HG02571 (cell line): Measurements from ENCODE around the gene ZNF256.

Experiments used
- ATAC-seq: cut with Tn5 transposase; IDR thresholded peaks from one replicate; pipeline ENCODE4 v1.9.1; 2021; ENCODE audit warnings: mild to moderate bottlenecking, moderate library complexity; ENCODE audit not compliant: unreplicated experiment

The ZNF256 gene

DNA sequence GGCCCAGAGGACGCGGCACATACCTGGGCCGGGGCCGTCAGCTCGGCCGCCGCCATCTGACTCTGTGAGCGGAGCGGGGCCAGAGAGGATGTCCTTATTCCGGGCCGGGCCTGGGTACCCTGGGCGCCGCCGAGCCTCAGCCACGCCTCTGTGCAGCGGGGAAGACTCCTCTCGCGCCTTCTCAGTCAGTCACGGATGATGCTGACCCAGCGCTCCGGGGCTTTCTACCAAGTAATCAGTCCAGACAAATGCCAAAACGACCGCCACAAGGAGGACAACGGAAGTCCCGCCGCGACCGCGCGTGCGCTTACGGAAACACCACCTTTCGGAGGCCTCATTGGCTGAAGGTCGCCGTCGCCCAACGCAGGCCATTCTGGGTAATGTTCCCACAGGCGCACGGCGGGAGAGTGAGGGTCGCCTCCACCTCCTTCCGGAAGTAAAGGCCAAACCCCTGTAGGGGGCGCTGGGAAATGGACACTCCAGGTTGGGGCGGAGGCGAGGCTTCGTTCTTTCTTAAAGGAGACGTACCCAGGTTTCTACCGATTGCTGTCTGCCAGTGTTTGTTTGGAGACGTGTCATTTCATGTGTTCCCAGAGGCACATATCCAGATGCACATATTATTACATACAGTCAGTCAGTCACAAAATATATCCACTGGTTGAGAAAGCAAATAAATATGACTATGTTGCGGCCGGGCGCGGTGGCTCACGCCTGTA is at the start of gene ZNF256:
ZNF256 (minus strand) TSS at position 288 of the 716 bp plus-strand sequence; CDS start at position 56, 232 bp downstream.
- ATAC-seq = peak; percentile 80

DNA sequence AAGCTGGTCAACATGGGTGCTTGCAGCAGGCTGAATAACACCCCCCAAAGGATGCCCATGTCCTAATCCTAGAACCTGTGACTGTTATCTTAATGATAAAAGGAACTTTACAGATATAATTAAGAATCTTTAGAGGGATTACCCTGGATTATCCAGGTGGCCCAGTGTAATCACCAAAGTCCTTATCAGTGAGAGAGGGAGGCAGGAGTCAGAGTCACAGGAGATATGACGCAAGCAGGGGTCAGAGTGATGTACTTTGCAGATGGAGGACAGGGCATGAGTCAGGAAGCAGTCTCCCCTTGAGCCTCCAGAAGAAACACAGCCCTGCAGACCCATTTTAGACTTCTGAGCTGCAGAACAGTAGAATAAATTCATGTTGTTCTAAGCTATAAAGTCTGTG is 45.3 kb upstream of the ZNF256 start:
- no peak for ATAC-seq

DNA sequence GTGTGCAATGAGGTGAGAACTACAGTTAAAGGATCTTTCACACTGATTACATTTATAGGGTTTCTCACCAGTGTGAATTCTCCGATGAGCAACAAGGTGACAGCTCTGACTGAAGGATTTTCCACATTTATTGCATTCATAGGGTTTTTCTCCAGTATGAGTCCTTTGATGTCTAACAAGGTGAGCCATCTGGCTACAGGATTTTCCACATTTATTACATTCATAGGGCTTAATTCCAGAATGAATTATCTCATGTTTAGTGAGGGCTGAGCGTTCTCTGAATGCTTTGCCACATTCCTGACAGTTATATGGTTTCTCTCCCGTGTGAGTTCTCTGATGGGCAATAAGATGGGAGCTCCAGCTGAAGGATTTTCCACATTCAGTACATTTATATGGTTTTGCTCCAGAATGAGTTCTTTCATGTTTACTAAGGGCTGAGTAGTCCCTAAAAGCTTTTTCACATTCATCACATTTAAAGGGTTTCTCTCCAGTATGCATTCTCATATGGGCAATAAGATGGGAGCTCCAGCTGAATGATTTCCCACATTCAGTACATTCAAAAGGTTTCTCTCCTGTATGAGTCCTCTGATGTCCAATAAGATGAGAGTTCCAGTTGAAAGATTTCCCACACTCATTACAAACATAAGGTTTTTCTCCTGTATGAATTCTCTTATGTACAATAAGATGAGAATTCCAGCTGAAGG is 31.2 kb upstream of the ZNF256 start:
- no peak for ATAC-seq

DNA sequence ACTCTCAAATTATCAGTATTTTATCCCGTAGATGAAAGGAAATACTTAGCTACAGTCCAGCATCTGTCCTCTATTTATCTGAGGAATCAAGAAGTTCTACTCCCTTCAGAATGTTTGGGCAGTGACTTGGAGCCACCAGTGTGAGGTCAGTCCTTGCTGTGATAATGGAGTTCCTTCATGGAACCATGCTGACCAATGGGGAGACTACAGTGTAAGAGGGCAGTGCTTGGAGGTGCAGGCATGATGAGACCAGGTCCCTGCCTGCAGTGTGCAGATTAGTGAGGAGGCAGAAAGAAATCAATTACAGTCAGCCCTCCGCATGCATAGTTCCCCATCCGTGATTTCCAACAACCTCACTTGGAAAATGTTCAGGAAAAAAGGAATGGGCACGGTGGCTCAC is 26.9 kb upstream of the ZNF256 start, which contains the start of gene C19orf18:
C19orf18 (minus strand) TSS at position 101 of the 400 bp plus-strand sequence. CDS start 102 bp downstream, outside the sequence.
- ATAC-seq = no peak

DNA sequence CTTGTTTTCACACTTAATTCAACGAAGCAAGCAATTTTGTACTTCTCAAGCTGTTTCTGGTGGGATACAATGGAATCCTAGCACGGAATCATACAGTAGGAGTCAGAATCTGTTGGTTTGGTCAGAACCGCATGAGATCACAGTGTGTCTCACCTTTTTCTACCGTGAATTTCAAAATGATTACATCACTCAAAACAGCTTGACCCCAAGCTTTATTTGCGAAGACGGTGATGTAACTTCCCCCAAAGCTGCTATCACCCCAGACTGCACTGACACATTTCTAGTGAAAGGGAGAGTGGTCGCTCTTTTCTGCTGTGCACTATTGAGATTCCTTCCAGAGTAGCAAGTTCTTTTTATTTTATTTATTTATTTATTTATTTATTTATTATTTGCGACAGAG is 17.3 kb upstream of the ZNF256 start:
- ATAC-seq = no peak

DNA sequence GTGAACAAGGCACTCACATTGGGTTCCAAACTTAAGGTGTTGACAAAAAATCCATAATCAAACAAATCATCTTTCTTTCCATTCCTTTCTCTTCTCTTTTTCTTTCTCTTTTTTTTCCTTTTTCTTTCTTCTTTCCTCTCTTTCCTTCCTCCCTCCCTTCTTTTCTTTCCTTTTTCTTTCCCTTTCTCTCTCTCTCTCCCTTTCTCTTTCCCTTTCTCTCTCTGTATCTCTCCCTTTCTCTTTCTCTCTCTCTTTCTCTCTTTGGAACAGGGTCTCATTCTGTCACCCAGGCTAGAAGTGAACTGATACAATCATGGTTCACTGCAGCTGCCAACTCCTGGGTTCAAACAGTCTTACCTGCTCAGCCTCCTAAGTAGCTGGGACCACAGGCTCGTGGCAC is 14.3 kb upstream of the ZNF256 start:
- ATAC-seq = no peak

DNA sequence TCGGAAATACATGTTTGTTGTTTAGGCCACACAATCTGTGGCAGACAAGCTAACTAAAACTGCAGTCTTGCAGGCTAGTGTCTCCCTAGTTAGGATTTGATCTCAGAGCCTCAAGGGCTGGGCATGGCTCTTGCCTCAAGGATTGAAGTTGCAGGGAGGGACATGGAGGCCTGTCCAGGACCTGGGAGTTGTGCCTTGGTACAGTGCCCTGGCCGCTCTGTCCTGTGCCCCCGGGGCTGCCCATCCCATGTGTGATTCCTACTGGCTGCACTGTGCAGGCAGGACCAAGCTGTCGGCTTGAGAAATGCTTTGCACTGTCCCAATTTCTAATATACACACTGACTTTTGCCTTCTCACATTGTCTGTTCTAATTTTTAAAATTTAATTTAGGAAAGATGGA is 7.5 kb upstream of the ZNF256 start:
- ATAC-seq = no peak

DNA sequence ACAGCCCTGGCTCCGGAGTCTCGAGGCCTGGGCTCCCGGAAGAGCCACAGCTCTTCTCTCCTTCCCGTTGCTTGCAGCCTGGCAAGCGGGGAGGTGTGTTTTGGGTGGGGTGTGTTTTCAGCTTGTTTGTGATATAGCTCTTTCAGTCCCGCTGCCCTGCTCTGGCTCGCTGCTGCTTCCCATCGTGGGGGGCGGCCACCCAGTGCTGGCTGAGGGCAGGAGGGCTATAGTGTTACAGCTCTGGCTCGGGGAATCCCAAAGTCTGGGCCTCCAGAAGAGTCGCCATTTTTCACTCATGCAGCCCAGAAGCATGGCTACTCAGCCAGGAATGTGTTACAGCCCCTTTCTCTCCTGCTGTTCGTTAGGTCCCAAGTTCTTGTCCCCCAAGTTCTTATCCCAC is 2.2 kb upstream of the ZNF256 start:
- no peak for ATAC-seq

DNA sequence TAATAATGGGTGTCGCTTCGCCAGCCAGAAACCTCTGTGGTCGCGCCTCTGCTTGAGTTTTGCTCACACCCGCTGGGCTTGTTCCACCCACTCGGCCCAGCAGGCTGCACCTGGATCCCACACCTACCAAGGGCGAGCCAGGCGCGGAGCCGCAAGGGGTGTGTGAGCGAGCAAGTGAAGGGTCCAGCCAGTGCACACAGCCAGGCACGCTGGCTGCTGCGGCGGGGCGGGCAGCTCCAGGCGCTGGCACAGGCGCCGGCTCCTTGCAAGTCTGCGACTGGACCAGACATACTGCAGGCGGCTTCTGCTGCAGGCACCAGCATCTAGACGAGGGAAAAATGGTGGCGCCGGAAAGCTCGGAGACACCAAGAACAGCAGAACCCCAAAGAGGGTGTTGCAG is 1.8 kb upstream of the ZNF256 start:
- ATAC-seq = no peak

DNA sequence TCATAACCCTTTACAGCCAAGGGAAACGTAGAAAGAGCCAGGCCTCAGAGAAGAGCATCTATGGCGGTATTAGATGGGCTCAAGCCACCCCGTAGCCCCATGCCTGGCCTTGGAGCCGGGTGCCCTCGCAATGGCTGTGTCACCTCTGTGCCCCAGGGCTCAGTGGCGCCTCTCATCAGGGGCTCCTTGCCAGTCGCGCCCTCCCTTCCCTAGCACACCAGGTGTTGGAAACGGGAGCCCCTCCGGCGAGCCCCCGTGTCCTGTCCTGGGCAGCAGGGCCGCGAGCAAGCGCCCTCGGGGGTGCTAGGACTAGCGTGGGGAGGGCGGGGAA is 453 bp downstream of the ZNF256 start:
- no peak for ATAC-seq

DNA sequence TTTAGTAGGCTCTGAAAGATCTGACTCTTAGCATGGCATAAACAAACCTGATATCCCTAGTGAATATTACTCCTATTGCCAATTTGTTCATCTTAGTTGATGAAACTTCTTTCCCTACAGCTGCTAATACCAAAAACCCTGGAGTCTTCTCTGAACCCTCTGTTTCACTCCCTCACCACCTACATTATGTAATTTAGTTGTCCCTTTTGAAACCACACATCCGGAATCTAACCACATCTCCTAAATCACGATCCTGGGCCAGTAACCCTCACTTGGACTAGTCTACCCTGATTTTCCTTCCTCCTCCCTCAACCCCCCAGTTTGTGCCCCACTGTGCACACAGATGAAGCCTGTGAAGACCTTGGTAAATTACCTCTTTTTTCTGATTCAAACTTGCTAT is 1.2 kb downstream of the ZNF256 start:
- no peak for ATAC-seq

DNA sequence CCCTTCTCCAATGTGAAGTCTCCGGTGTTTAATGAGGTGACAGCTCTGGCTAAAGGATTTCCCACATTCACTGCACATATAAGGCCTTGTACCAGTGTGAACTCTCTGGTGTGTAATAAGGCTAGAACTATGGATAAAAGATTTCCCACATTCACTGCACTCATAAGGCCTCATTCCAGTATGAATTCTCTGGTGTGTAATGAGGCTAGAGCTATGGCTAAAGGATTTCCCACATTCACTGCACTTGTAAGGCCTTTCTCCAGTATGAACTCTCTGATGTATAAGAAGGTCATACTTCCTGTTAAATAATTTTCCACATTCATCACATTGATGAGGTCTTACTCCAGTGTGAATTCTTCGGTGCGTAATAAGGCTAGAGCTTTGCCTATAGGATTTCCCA is 5.9 kb downstream of the ZNF256 start:
- no peak for ATAC-seq

DNA sequence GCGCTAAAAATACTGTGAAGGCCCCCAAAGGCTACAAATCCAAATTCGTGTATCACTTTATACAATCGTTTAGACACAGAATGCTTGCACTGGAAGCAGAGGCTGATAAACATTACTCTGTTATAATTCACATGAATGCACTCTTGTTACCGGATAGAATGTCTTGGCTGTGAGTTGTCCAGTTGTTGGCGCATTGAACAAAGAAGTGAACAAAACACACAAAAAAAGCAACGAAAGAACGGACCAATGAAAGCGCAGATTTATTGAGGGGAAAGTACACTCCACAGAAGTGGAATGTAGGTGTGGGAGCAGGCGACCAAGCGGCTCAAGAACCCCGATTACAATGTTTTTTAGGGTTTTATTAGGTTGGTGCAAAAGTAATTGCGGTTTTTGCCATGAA is 11.8 kb downstream of the ZNF256 start:
- ATAC-seq = no peak

DNA sequence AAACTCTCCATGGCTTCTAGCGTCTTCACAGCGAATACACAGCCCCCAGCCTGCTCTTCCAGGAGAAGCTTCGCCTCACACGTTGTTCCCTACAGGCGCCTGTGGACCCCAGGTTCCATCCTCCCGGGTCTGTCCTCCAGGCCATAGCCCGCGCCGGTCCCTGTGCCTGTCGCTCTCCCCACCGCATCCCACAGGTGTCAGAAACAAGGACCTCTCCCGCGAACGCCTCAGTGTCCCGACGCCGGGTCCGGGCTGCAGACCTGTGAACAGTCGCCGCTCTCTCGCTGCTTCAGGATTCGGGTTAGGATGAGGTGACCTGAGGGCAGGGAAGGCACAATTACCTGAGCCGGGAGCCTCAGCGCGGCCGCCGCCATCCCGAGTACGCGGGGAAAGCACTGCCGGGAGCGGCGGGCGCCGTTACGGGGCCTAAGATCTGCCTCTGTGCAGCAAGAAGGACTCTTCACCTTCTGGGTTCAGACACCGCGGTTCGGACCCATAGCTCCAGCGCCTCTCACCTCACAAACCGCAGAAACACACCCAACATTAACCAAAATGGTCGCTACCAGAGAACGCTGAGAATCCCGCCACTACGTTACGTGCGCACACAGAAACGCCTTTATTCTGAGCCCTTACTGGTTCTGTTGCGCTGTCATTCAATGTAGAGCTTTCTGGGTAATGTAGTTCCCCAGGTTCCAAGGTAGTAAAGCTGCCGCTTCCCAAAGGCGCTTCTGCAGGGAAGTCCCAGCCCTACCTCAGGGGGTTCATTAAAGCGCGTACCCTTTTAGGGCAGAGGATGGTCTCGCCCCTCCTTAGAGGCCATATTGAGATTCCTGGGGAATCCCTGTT is 12.5 kb downstream of the ZNF256 start, which contains the start of gene ZNF418:
ZNF418 (minus strand) TSS at position 583 of the 846 bp plus-strand sequence. CDS start 1,580 bp downstream, outside the sequence.
- no peak for ATAC-seq

DNA sequence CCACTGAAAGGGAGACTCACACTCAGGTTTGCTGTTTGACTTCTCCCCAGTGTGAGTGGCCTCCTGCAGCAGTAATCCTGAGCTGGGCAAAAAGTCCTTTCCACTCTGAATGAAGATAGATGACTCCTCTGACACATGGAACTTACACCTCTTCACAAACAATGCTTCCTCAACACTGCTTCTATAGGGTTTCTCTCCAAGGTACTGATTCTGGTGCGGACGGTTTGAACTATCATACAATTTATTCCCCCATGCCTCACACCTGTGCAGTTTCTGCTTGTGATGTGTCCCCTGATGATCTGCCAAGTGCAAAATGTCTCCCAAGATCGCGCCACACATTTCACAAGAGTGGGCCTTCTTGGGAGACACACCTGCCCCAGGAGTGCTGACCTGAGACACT is 19.9 kb downstream of the ZNF256 start:
- no peak for ATAC-seq

DNA sequence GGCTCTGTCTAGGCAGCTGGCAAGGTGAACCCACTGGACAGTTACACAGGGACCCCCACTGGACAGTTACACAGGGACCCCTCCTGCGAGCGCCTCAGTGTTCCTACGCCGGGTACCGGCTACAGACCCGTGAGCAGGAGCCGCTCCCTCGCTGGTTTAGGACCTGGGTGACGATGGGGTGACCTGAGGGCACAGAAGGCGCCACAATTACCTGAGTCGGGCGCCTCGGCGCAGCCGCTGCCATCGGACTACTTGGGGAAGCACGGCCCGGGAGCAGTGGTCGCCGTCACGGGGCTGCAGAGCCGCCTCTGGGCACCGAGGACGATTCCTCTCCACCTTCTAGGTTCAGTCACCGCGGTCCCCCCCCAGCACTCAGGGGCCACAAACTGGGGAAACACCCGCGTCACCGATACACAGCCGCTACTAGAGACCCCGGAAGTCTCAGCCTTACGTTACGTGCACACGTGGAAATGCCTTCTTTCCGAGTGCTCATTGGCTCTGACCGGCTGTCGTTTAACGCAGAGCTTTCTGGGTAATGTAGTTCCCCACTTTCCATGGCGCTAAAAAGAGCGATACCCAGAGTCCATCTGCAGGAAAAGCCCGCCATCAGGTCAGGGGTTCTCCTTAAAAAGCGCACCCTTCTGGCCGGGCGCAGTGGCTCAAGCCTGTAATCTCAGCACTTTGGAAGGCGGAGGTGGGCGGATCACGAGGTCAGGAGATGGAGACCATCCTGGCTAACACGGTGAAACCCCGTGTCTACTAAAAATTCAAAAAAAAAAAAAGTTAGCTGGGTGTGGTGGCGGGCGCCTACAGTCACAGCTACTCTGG is 31.1 kb downstream of the ZNF256 start, which contains the start of gene ZNF417:
ZNF417 (minus strand) TSS at position 425 of the 828 bp plus-strand sequence; CDS start at position 244, 181 bp downstream.
- peak; percentile 97 for ATAC-seq

DNA sequence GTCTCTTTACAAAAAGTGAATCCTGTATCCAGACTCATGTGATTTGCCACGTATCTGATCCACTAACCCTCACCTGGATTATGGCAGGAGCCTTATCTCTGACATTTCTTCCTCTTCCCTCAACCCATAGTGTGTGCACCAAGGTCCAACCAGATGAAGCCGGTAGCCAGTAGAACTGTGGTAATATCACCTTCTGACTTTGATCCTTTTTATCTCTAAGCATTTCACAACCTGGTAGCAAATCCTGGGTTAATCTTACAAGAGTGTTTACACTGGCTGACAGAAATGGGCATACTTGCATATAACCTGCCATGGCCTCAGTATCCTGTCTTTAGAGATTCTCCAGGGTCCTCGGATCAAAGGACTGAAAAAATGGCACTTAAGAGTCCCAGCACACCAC is 33.0 kb downstream of the ZNF256 start:
- ATAC-seq = no peak

DNA sequence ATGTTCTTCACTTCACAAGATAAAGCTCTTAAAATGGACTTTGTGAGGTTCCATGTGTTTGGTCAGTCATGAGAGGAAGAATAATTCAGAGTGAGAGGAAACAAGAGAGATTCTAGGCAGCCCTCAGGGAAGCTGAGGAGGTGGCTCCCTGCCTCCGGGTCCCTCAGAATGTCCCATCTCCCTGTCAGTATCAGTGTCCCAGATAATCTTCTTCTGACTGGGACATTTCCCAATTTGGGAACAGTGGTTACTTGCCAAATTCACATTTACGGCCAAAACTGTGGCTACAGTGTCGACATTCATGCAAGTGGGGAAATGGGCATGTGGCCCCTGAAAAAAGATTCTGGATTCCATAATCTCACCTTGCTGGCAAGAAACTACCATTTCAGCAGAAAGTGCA is 40.1 kb downstream of the ZNF256 start:
- ATAC-seq = no peak

DNA sequence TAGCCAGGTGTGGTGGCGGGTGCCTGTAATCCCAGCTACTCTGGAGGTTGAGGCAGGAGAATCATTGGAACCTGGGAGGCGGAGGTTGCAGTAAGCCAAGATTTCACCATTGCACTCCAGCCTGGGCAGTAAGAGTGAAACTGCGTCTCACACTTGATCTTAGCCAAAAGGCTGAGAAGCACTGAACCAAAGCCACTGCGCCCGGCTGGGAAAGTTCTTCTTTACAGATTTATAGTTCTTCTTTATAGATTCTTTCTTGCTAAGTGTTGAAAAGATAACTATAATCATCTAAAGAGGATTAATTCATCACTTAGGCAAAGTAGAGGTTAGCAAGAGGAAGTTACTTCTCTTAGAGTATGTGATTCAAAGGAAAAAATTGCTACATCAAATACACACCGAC is 42.2 kb downstream of the ZNF256 start:
- ATAC-seq = no peak

DNA sequence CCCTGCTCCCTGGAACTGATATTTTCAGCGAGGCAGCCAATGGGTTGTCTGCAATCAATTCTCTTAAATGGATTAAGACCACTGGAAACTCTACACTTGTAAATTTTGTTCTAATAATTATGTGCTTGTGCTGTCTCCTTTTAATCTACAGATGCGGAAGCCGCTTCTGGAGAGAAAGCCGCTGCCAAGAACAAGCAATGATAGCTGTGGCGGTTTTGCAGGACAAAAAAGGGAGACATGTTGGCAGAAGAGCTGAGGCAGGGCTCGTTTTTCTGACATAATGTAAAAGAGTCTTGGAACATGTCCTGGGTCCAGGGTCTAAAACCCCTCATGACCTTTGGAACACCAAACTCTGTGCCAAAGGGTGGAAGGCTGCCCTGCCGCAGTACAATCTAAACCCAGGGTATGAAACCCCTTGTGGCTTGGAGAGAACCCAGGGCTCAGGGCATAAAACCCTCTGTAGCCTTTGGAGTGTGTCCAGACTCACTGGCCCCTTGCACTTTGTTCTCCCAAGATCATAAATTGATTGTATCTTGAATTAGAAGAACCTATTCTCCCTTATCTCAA is 43.8 kb downstream of the ZNF256 start:
- ATAC-seq = no peak
